ENCODE measurements around the gene TANGO6. TPM values are rescaled to one million over a fixed set of nuclear protein-coding genes. Genes with fewer than 3 reads are reported as not detected.
"Not testable (repeated sequence)": the region's sequence is repeated elsewhere in the genome, so short reads cannot be mapped to it uniquely, and the experiment has no call there.

Gene TANGO6
- 7.8 and 19.7 TPM in 2 replicates for total RNA-seq (2014; rRNA removed; shearing (Covaris generic))

GRCh38 chr16:68843482-68844210 is at the start of gene TANGO6:
TANGO6 (plus strand) TSS chr16:68843531; CDS start chr16:68843618, 87 bp downstream.
- DNase-seq (ENCODE audit: low read depth) = peak; percentile 76

GRCh38 chr16:68798398-68798797 is 44.9 kb upstream of the TANGO6 start:
- DNase-seq (ENCODE audit: low read depth) = no peak

- peak; percentile 80 for DNase-seq (ENCODE audit: low read depth)
Observed at GRCh38 chr16:68800257-68800875, 43.0 kb upstream of the TANGO6 start.

- DNase-seq (ENCODE audit: low read depth) = peak; percentile 85
Observed at GRCh38 chr16:68802190-68802589, 41.1 kb upstream of the TANGO6 start.

- DNase-seq (ENCODE audit: low read depth) = no peak
Observed at GRCh38 chr16:68806422-68806821, 36.9 kb upstream of the TANGO6 start.

GRCh38 chr16:68806981-68807380 is 36.4 kb upstream of the TANGO6 start:
- no peak for DNase-seq (ENCODE audit: low read depth)

GRCh38 chr16:68814516-68814915 is 28.8 kb upstream of the TANGO6 start:
- DNase-seq (ENCODE audit: low read depth) = no peak

- peak; percentile 78 for DNase-seq (ENCODE audit: low read depth)
Observed at GRCh38 chr16:68823401-68824135, 19.8 kb upstream of the TANGO6 start.

- DNase-seq (ENCODE audit: low read depth) = no peak
Observed at GRCh38 chr16:68825427-68825826, 17.9 kb upstream of the TANGO6 start.

- no peak for DNase-seq (ENCODE audit: low read depth)
Observed at GRCh38 chr16:68826652-68827051, 16.7 kb upstream of the TANGO6 start.

- DNase-seq (ENCODE audit: low read depth) = no peak
Observed at GRCh38 chr16:68833251-68833650, 10.1 kb upstream of the TANGO6 start.

- DNase-seq (ENCODE audit: low read depth) = no peak
Observed at GRCh38 chr16:68834550-68834949, 8.8 kb upstream of the TANGO6 start.

GRCh38 chr16:68835970-68836369 is 7.4 kb upstream of the TANGO6 start:
- DNase-seq (ENCODE audit: low read depth) = no peak

- DNase-seq (ENCODE audit: low read depth) = no peak
Observed at GRCh38 chr16:68839831-68840230, 3.5 kb upstream of the TANGO6 start.

- not testable (repeated sequence) for DNase-seq (ENCODE audit: low read depth)
Observed at GRCh38 chr16:68842964-68843481, 308 bp upstream of the TANGO6 start.

GRCh38 chr16:68844211-68844564 is 857 bp downstream of the TANGO6 start:
- DNase-seq (ENCODE audit: low read depth) = no peak

- no peak for DNase-seq (ENCODE audit: low read depth)
Observed at GRCh38 chr16:68848786-68849185, 5.5 kb downstream of the TANGO6 start.

- no peak for DNase-seq (ENCODE audit: low read depth)
Observed at GRCh38 chr16:68850481-68850880, 7.2 kb downstream of the TANGO6 start.

- no peak for DNase-seq (ENCODE audit: low read depth)
Observed at GRCh38 chr16:68851601-68852000, 8.3 kb downstream of the TANGO6 start.

GRCh38 chr16:68857479-68857878 is 14.1 kb downstream of the TANGO6 start:
- no peak for DNase-seq (ENCODE audit: low read depth)

GRCh38 chr16:68859828-68860227 is 16.5 kb downstream of the TANGO6 start:
- no peak for DNase-seq (ENCODE audit: low read depth)
